K562 (cell line): ENCODE data around the gene EML3. TPM values are rescaled to one million over a fixed set of nuclear protein-coding genes. Genes with fewer than 3 reads are reported as not detected.
A peak's percentile ranks its signal among the peaks of the same experiment; 100 is the strongest.

Source experiments
- CCAR2 ChIP-seq: fragments of 200-400 bp; formaldehyde crosslinking; IDR thresholded peaks from 2 replicates; pipeline ENCODE4 v1.6.1; 2017; ENCODE audit warnings: mild to moderate bottlenecking, low read depth, low read length
- CCNT2 ChIP-seq: IDR thresholded peaks from 2 replicates; pipeline ENCODE4 v1.6.1; 2011; ENCODE audit warnings: borderline replicate concordance, low read depth, mild to moderate bottlenecking, moderate library complexity, mixed read lengths, low read length; ENCODE audit not compliant: insufficient read length; ENCODE audit errors: extremely low read depth
- GABPB2 ChIP-seq: fragments of 250-450 bp; sonication (Bioruptor Pico); conservative IDR thresholded peaks from 2 replicates; pipeline ENCODE4 v1.5.1; 2021; ENCODE audit warnings: mild to moderate bottlenecking
- PCBP2 ChIP-seq: fragments of 200-400 bp; formaldehyde crosslinking; IDR thresholded peaks from 2 replicates; pipeline ENCODE4 v1.6.1; 2018; ENCODE audit warnings: low read length, low read depth, mild to moderate bottlenecking, moderate library complexity; ENCODE audit not compliant: poor library complexity, severe bottlenecking
- RCOR1 ChIP-seq, 2 experiments: IDR thresholded peaks; 2 replicates each; pipeline ENCODE4 v1.6.1; 2012; ENCODE audit warnings: low read depth in 2 of 2, low read length in 2 of 2, borderline replicate concordance in 1 of 2, improper control_type of control experiment in 1 of 2
- RHOXF2B ChIP-seq: fragments of 250-450 bp; sonication (Bioruptor Pico); conservative IDR thresholded peaks from 2 replicates; pipeline ENCODE4 v1.5.1; 2021
- SMARCC2 ChIP-seq: fragments of 450-650 bp; IDR thresholded peaks from 2 replicates; pipeline ENCODE4 v1.6.1; 2017; ENCODE audit warnings: antibody characterized with exemption, moderate library complexity, mild to moderate bottlenecking, low read depth
- SNIP1 ChIP-seq: fragments of 450-650 bp; IDR thresholded peaks from 2 replicates; pipeline ENCODE4 v1.7.1; 2017; ENCODE audit warnings: low read depth, mild to moderate bottlenecking
- ZNF830 ChIP-seq: fragments of 250-450 bp; sonication (Bioruptor Pico); IDR thresholded peaks from 2 replicates; pipeline ENCODE4 v1.5.0; 2021; ENCODE audit warnings: mild to moderate bottlenecking
- polyA plus RNA-seq, 8 experiments: library from polyadenylated mRNA; depleted of rRNA in 4 of 8; stranded (reverse) in 5 of 8; unstranded in 3 of 8; fragments of >200 nt; fragmentation: Nextera tagmentation in 2 of 8; fragmentation: Illumina TruSeq in 1 of 8; extraction: Ambion mirVana in 2 of 8; extraction: Trizol in 1 of 8; gene quantifications; 2 replicates each; pipeline versions ENCODE4 v1.2.1 to v1.2.3, GENCODE V29; 2011 to 2014; ENCODE audit warnings: inconsistent platforms in 1 of 8, missing spikeins in 1 of 8
- total RNA-seq, 7 experiments: library from RNA; depleted of rRNA in 6 of 7; stranded (reverse); fragments of >200 nt in 6 of 7; fragmentation: Illumina TruSeq in 2 of 7; extraction: Trizol in 2 of 7; gene quantifications; 2 replicates each; pipeline versions ENCODE4 v1.2.1 to v1.2.3, GENCODE V29; 2011 to 2021; ENCODE audit warnings: low replicate concordance in 1 of 7
- TF ChIP-seq, protein P1 (sequence below): fragments of 450-650 bp; formaldehyde crosslinking; IDR thresholded peaks from 2 replicates; pipeline ENCODE4 v1.4.0; 2020; ENCODE audit warnings: mild to moderate bottlenecking, mixed read lengths

Gene EML3
- total and polyA plus RNA-seq, 9 of the 15 experiments (the other 6 are each of a cell fraction or from before 2014, with no cell fraction given), result 0.32 to 90.5 (median 26.4) TPM

DNA sequence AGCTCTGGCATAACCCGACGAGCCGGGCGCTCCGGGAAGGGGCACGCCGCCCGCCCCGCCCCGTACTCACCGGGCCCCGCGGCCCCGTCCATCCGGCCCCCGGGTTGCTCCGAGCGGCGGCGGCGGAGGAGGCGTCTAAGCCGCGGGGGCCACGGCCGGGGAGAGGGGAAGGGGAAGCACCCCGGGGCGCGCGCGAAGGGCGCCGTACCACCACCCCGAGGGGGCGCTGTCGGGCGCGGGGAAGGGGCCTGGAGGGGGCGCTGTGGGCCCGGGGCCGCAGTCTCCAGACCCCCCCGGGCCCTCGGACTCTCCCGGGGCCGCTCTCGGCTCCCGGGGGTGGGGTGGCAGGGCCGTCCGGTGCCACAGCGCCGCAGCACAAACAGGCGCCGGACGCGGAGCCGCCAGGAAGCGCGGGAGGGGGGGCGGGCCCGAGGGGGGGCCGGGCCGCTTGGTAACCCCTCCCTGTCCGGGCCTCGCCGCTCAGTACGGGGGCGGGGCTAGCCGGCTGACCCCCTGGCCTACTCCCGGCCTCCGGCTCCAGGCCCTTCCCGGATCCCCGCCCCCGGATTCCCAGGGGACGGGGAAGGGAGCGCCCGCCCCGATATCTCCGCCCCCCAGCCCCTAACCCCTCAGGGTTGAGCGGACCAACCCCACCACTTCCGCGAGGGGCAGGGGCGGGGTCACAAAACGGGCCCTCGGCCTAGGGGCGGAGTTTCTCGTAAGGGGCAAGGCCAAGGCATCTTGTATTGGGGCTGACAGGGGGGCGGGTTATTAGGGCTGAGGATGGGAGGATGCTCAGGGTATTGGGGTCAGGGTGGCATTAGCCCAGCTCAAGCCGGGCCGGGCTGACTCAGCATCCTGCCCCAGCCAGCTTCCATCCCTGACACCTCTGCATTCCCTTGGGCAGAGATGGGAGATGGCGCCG, at the start of gene EML3, which contains the start of gene ROM1 (continued):
- TF ChIP-seq RCOR1 (IDR thresholded peaks at IDR 0.05; ENCODE audit: borderline replicate concordance in 1 of 2, low read depth in 2 of 2, low read length in 2 of 2) (peak in 1 of 2 experiments; percentile 36; a peak in 1 of 4 replicates), PCBP2 (no peak), RHOXF2B (CRISPR knock-in tag) (no peak), SNIP1 (no peak), ZNF830 (no peak), CCAR2 (no peak), SMARCC2 (no peak), GABPB2 (CRISPR knock-in tag) (no peak), CCNT2 (peak; percentile 82)
- TF ChIP-seq, protein P1, sequence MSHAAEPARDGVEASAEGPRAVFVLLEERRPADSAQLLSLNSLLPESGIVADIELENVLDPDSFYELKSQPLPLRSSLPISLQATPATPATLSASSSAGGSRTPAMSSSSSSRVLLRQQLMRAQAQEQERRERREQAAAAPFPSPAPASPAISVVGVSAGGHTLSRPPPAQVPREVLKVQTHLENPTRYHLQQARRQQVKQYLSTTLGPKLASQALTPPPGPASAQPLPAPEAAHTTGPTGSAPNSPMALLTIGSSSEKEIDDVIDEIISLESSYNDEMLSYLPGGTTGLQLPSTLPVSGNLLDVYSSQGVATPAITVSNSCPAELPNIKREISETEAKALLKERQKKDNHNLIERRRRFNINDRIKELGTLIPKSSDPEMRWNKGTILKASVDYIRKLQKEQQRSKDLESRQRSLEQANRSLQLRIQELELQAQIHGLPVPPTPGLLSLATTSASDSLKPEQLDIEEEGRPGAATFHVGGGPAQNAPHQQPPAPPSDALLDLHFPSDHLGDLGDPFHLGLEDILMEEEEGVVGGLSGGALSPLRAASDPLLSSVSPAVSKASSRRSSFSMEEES (CRISPR knock-in tag), result no peak
